ENCODE results near the gene RAPGEF4. TPM values are rescaled to one million over a fixed set of nuclear protein-coding genes. Genes with fewer than 3 reads are reported as not detected.

RAPGEF4 gene
- total and polyA plus RNA-seq, 2 donors = 4.3 to 22.9 TPM

GRCh38 chr2:172993931-172994717, 258.5 kb downstream of the RAPGEF4 start:
- 80% methylated on average over 11 of the region's 11 CpGs for WGBS
- no peak for DNase-seq (ENCODE audit: extremely low spot score)
- H3K4me3 ChIP-seq (ENCODE audit: low read depth, low read length) = no peak overlapping the region
- no peaks in the 10 kb centered on the region for H3K4me1 ChIP-seq (ENCODE audit: insufficient read depth)
- no peaks in the 10 kb centered on the region for H3K36me3 ChIP-seq (ENCODE audit: insufficient read depth)
- no peak overlapping the region for H3K27ac ChIP-seq (ENCODE audit: low read depth)

- no peak for DNase-seq (ENCODE audit: extremely low spot score)
- Histone ChIP-seq H3K27ac (ENCODE audit: low read depth) (no peak overlapping the region), H3K4me3 (ENCODE audit: low read depth, low read length) (no peak overlapping the region), H3K4me1 (ENCODE audit: insufficient read depth) (no peaks in the 10 kb centered on the region), H3K36me3 (ENCODE audit: insufficient read depth) (no peaks in the 10 kb centered on the region)
- WGBS = 96% methylated on average over 2 of the region's 2 CpGs
Measured at GRCh38 chr2:172994864-172995263, 259.2 kb downstream of the RAPGEF4 start.

GRCh38 chr2:172995323-172996244, 259.9 kb downstream of the RAPGEF4 start:
- Histone ChIP-seq H3K4me3 (ENCODE audit: low read depth, low read length) (no peak overlapping the region), H3K27ac (ENCODE audit: low read depth) (no peak overlapping the region), H3K4me1 (ENCODE audit: insufficient read depth) (no peaks in the 10 kb centered on the region), H3K36me3 (ENCODE audit: insufficient read depth) (no peaks in the 10 kb centered on the region)
- 49% methylated on average over 14 of the region's 14 CpGs for WGBS
- peak; percentile 50 for DNase-seq (ENCODE audit: extremely low spot score)

- Histone ChIP-seq H3K4me1 (ENCODE audit: insufficient read depth) (no peaks in the 10 kb centered on the region), H3K27ac (ENCODE audit: low read depth) (no peak overlapping the region), H3K36me3 (ENCODE audit: insufficient read depth) (no peaks in the 10 kb centered on the region), H3K4me3 (ENCODE audit: low read depth, low read length) (no peak overlapping the region)
- 71% methylated on average over 5 of the region's 5 CpGs for WGBS
- DNase-seq (ENCODE audit: extremely low spot score) = no peak
Measured at GRCh38 chr2:172996387-172996961, 260.8 kb downstream of the RAPGEF4 start.

GRCh38 chr2:172997031-172997430, 261.4 kb downstream of the RAPGEF4 start:
- whole genome bisulfite sequencing = 86% methylated on average over 2 of the region's 2 CpGs
- no peak overlapping the region for H3K27ac ChIP-seq (ENCODE audit: low read depth)
- no peak for DNase-seq (ENCODE audit: extremely low spot score)
- H3K36me3 ChIP-seq (ENCODE audit: insufficient read depth) = no peaks in the 10 kb centered on the region
- no peak overlapping the region for H3K4me3 ChIP-seq (ENCODE audit: low read depth, low read length)
- no peaks in the 10 kb centered on the region for H3K4me1 ChIP-seq (ENCODE audit: insufficient read depth)

- WGBS = 86% methylated on average over 2 of the region's 2 CpGs
- DNase-seq (ENCODE audit: extremely low spot score) = no peak
- Histone ChIP-seq H3K27ac (ENCODE audit: low read depth) (no peak overlapping the region), H3K4me1 (ENCODE audit: insufficient read depth) (no peaks in the 10 kb centered on the region), H3K4me3 (ENCODE audit: low read depth, low read length) (no peak overlapping the region), H3K36me3 (ENCODE audit: insufficient read depth) (no peaks in the 10 kb centered on the region)
Measured at GRCh38 chr2:172998547-172999272, 263.1 kb downstream of the RAPGEF4 start.

- H3K36me3 ChIP-seq (ENCODE audit: insufficient read depth) = no peaks in the 10 kb centered on the region
- no peak for DNase-seq (ENCODE audit: extremely low spot score)
- no peak overlapping the region for H3K4me3 ChIP-seq (ENCODE audit: low read depth, low read length)
- no peaks in the 10 kb centered on the region for H3K4me1 ChIP-seq (ENCODE audit: insufficient read depth)
- H3K27ac ChIP-seq (ENCODE audit: low read depth) = no peak overlapping the region
- 88% methylated on average over 4 of the region's 4 CpGs for WGBS
Measured at GRCh38 chr2:172999641-173000386, 264.2 kb downstream of the RAPGEF4 start.

GRCh38 chr2:173001664-173002604, 266.3 kb downstream of the RAPGEF4 start:
- Histone ChIP-seq H3K4me3 (ENCODE audit: low read depth, low read length) (no peak overlapping the region), H3K4me1 (ENCODE audit: insufficient read depth) (no peaks in the 10 kb centered on the region), H3K27ac (ENCODE audit: low read depth) (peak overlapping the region; percentile 59), H3K36me3 (ENCODE audit: insufficient read depth) (no peaks in the 10 kb centered on the region)
- WGBS = 58% methylated on average over 7 of the region's 7 CpGs
- DNase-seq (ENCODE audit: extremely low spot score) = no peak

- no peak overlapping the region for H3K27ac ChIP-seq (ENCODE audit: low read depth)
- no peak for DNase-seq (ENCODE audit: extremely low spot score)
Measured at GRCh38 chr2:173002751-173003541, 267.3 kb downstream of the RAPGEF4 start.

GRCh38 chr2:173008786-173009185, 273.1 kb downstream of the RAPGEF4 start:
- Histone ChIP-seq H3K4me1 (ENCODE audit: insufficient read depth) (no peaks in the 10 kb centered on the region), H3K36me3 (ENCODE audit: insufficient read depth) (no peaks in the 10 kb centered on the region), H3K27ac (ENCODE audit: low read depth) (no peak overlapping the region), H3K4me3 (ENCODE audit: low read depth, low read length) (no peak overlapping the region)
- DNase-seq (ENCODE audit: extremely low spot score) = no peak
- 81% methylated on average over 3 of the region's 3 CpGs for WGBS

More at GRCh38 chr2:173002751-173003541, 267.3 kb downstream of the RAPGEF4 start:
- 51% methylated on average over 15 of the region's 15 CpGs for whole genome bisulfite sequencing
- H3K36me3 ChIP-seq (ENCODE audit: insufficient read depth) = no peaks in the 10 kb centered on the region
- no peak overlapping the region for H3K4me3 ChIP-seq (ENCODE audit: low read depth, low read length)
- H3K4me1 ChIP-seq (ENCODE audit: insufficient read depth) = no peaks in the 10 kb centered on the region

- no peak overlapping the region for H3K27ac ChIP-seq (ENCODE audit: low read depth)
- WGBS = 69% methylated on average over 1 of the region's 1 CpG
- no peak overlapping the region for H3K4me3 ChIP-seq (ENCODE audit: low read depth, low read length)
- no peak for DNase-seq (ENCODE audit: extremely low spot score)
- H3K4me1 ChIP-seq (ENCODE audit: insufficient read depth) = no peaks in the 10 kb centered on the region
- H3K36me3 ChIP-seq (ENCODE audit: insufficient read depth) = no peaks in the 10 kb centered on the region
Measured at GRCh38 chr2:173010233-173010632, 274.6 kb downstream of the RAPGEF4 start.
